Bronchial smooth muscle cell (primary cell): ENCODE data around the gene TLCD5. TPM values are rescaled to one million over a fixed set of nuclear protein-coding genes. Genes with fewer than 3 reads are reported as not detected.

Experiments used
- total RNA-seq: library from RNA; depleted of rRNA; stranded (reverse); fragments of >200 nt; gene quantifications from 2 replicates; pipeline ENCODE4 v1.2.1, GENCODE V29; 2014

The TLCD5 gene
- 6.8 and 6.9 TPM in 2 replicates for total RNA-seq

DNA sequence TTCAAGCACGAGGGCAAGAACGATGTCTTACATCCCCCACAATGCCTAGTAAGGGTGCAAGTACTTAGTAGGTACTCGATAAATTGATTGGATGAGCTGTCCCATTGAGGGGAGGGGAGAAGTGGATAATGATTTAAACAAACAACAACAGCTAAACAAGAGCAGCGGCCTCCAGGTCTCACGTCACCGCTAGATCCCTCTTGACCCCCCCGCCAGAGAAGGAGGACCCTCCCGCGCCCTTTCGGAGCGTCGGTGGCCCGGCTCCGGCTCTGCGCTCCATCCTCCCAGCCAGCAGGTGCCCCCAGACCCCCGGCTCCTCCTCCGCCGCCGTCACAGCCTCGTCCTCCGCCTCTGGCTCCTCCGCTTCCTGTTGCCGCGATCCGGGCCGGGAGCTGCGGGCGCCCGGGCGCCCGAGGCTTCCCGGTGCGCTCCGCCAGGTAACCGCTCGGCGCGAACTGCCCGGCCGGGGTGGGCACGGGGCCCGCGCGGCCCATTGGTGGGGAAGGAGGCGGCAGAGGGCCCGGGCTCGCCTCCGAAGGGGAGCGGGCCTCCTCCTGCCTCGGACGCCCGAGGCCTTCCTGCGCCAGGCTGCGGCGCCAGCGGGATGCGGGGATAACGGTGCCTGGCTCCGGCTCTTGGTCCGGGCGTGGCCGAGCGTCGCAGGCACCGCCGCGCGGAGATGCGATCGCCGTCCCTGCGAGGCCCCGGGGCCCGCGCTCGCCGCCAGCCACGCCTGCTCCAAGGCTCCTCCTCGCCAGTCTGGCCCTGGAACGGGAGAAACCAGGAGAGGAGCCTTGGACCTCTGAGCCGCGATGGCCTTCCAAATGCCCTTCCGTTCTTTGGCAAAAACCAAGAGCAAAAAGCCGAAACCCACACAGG, at the start of gene TLCD5:
Gene TLCD5 (plus strand): TSS at position 368 of the 879 bp plus-strand sequence. CDS start 2,143 bp downstream, outside the sequence.

DNA sequence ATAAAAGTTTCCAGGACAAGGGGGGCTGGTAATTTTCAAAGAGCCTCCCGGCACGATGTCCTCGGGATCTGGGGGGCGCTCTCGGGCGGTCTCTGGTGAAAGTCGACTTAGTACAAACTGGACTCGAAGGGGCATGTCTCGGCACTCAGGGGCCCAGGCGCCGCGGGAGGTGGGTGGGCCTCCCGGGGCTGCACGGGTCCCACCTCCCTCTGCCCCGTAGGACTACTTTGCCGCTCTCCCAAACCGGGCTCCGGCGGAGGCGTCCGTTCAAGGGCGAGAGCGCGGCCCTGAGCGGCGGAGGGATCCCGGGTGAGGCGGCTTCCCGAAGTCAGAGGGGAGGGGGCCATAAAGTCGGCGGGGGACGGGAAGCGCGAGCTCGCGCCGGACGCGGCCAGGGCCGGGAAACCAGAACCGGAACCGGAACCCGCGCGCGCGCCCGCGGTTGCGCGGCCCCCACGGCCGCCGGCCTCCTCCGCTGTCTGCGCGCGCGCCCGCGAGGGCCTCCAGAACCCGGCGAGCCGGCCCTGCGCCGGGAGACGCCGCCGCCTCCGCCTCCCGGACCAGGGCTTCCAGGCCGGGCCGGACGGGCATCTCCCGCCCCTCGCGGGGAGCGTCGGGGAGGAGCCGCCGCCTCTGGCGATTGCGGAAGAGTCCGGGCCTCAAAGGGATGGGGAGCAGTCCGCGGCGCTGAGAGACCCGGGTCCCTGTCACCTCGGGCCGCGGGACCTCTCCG, 11.0 kb downstream of the TLCD5 start, which contains the start of gene ARHGEF12:
Gene ARHGEF12 (plus strand): TSS at position 506 of the 733 bp plus-strand sequence. CDS start 831 bp downstream, outside the sequence.

Other genes starting within 250 kb of the TLCD5 start
- 0.16 and 0.94 TPM in 2 replicates for gene TRIM29, start 187.2 kb upstream of the TLCD5 start, total RNA-seq
- 38.1 and 40.4 TPM in 2 replicates for gene OAF, start 114.3 kb upstream of the TLCD5 start, total RNA-seq
- 0.09 TPM in 1 of 2 replicates, not detected in the other for gene POU2F3, start 85.2 kb upstream of the TLCD5 start, total RNA-seq
- 62.3 and 69.2 TPM in 2 replicates for gene ARHGEF12, start 11.1 kb downstream of the TLCD5 start, total RNA-seq
- gene GRIK4, start 186.4 kb downstream of the TLCD5 start, total RNA-seq, result 0.16 and 1.0 TPM in 2 replicates